Pancreas (tissue), 10 donors: ENCODE measurements around the gene LTBP1. TPM values are rescaled to one million over a fixed set of nuclear protein-coding genes. Genes with fewer than 3 reads are reported as not detected.

Experiments
- ATAC-seq, 4 donors: fragments of 200-7000 bp; cut with Tn5 transposase; one replicate each; pipeline versions ENCODE4 v1.8.0 to v1.9.1; 2020; ENCODE audit warnings: mild to moderate bottlenecking in 4 of 4, moderate library complexity in 4 of 4
- DNase-seq, 6 donors: peaks; one replicate each; pipeline ENCODE4 v3.0.0-alpha.2; 2020
- FAIRE-seq: peaks from 2 replicates; lab custom pipeline; 2012; peaks lifted over from hg19 to GRCh38; lab: Jason Lieb, UNC
- H3K27ac ChIP-seq, 4 donors: fragments of 200-600 bp; sonication (generic); 1 replicate in 3 of 4; 2 replicates in 1 of 4; pipeline versions ENCODE4 v1.5.0 to v1.8.0; 2020
- H3K27me3 ChIP-seq, 4 donors: fragments of 200-600 bp; one replicate each; pipeline ENCODE4 v1.8.0; 2021
- H3K36me3 ChIP-seq, 3 donors: fragments of 200-600 bp; sonication (generic) in 1 of 3; one replicate each; pipeline versions ENCODE4 v1.5.0 to v1.8.0; 2020 to 2021
- H3K4me1 ChIP-seq, 3 donors: fragments of 200-600 bp; one replicate each; pipeline ENCODE4 v1.8.0; 2021
- H3K4me3 ChIP-seq, 4 donors: fragments of 200-600 bp; sonication (generic) in 2 of 4; one replicate each; pipeline versions ENCODE4 v1.5.0 to v1.8.0; 2020 to 2021
- H3K9me3 ChIP-seq, 4 donors: fragments of 200-600 bp; one replicate each; pipeline ENCODE4 v1.8.0; 2021
- WGBS, 2 donors: extraction: QIAGEN DNeasy Blood & Tissue Kit; methylation state at CpG; one replicate each; pipeline ENCODE4 v1.1.7; 2013; 5-methylcytosine and 5-hydroxymethylcytosine counted together
- intact Hi-C, 3 donors: fragments of 100-400 bp; cut with DNase I; formaldehyde crosslinking; loops; one replicate each; pipeline versions ENCODE4 v1.11.1 to v1.14.2; 2022
- polyA plus RNA-seq, 2 donors: library from polyadenylated mRNA; stranded (reverse); fragments of 200-250 nt; gene quantifications; one replicate each; pipeline ENCODE4 v1.2.3, GENCODE V29; 2013
- total RNA-seq, 6 donors: library from RNA; stranded (reverse); fragmentation: NEBNext Ultra II Directional in 4 of 6; extraction: Animal tissue kit (Norgen Biotek cat#: 25700) in 4 of 6; gene quantifications; one replicate each; pipeline versions ENCODE4 v1.2.1 to v1.2.4, GENCODE V29; 2021 to 2023
- TF ChIP-seq, protein P1 (sequence below), 4 donors: fragments of 200-600 bp; sonication (generic) in 3 of 4; IDR thresholded peaks; one replicate each; pipeline versions ENCODE4 v1.5.0 to v1.8.0; 2021; ENCODE audit warnings: antibody characterized with exemption in 4 of 4
- donor health status: healthy with polysubstance abuse.
- donor health status: DM: no; HTN: no; CAD: no; lungs with moderate emphysema.
- donor health status: DM: no; HTN: no; CAD: no.
- donor health status: control.
- donor health status: control.
- donor health status: Bipolar disorder and iron deficiency.
- donor health status: DM: yes; HTN: yes; CAD: no.
- donor health status: DM: no; HTN: no; CAD: no.
- donor health status: DM: no; HTN: no; CAD: no.
- donor health status: DM: yes; HTN: yes; CAD: no.

The LTBP1 gene
- total and polyA plus RNA-seq, 8 donors = 0.83 to 21.2 (median 2.6) TPM

DNA sequence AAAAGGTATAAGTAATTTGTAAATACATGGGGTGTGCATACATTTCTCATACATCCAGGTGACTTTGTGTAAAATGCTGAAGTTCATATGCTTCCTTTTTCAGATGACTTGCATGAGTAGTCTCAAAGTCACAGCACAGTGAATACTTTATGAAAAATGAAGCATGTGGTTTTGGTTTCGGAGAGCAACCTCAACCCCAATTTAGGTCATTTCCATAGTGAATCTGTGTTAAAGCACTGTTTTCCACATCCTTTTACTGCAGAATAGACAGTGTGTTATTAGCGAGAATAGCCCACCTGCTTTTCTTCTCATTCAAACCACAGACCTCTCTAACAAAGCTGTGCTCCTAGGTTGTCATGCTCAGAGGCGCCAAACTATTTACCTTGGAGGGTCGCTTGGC lies 325.2 kb downstream of the LTBP1 start:
- no peaks in the 10 kb centered on the region for H3K27me3 ChIP-seq
- 92 to 93% methylated on average over 4 of the region's 4 CpGs for WGBS, 2 donors
- TF ChIP-seq, protein P1, sequence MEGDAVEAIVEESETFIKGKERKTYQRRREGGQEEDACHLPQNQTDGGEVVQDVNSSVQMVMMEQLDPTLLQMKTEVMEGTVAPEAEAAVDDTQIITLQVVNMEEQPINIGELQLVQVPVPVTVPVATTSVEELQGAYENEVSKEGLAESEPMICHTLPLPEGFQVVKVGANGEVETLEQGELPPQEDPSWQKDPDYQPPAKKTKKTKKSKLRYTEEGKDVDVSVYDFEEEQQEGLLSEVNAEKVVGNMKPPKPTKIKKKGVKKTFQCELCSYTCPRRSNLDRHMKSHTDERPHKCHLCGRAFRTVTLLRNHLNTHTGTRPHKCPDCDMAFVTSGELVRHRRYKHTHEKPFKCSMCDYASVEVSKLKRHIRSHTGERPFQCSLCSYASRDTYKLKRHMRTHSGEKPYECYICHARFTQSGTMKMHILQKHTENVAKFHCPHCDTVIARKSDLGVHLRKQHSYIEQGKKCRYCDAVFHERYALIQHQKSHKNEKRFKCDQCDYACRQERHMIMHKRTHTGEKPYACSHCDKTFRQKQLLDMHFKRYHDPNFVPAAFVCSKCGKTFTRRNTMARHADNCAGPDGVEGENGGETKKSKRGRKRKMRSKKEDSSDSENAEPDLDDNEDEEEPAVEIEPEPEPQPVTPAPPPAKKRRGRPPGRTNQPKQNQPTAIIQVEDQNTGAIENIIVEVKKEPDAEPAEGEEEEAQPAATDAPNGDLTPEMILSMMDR (IDR thresholded peaks at IDR 0.05) = no peak
- no peaks in the 10 kb centered on the region for H3K9me3 ChIP-seq
- intact Hi-C loops = no loop called here
- no peaks in the 10 kb centered on the region for H3K4me1 ChIP-seq
- no peaks in the 10 kb centered on the region for H3K36me3 ChIP-seq
- DNase-seq = no peak
- H3K4me3 ChIP-seq = no peak overlapping the region
- no peak for FAIRE-seq
- ATAC-seq = no peak
- H3K27ac ChIP-seq = no peak overlapping the region

DNA sequence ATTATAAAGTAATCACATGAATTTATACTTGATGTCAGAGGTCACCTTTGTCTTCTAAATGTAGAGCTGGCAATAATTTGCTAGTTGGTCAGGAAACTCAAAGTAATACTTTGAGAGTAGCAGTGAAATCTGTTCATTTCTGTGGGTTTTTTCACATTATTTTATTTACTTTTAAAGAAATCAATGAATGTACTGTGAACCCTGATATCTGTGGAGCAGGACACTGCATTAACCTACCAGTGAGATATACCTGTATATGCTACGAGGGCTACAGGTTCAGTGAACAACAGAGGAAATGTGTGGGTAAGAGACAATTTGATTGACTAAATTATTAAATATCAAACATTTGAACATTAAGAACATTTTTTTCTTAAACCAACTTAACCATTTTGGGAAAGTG lies 326.7 kb downstream of the LTBP1 start:
- Histone ChIP-seq H3K4me3 (no peak overlapping the region), H3K36me3 (no peaks in the 10 kb centered on the region), H3K27ac (no peak overlapping the region), H3K4me1 (no peaks in the 10 kb centered on the region), H3K9me3 (no peaks in the 10 kb centered on the region), H3K27me3 (no peaks in the 10 kb centered on the region)
- DNase-seq (no peak), ATAC-seq (no peak), FAIRE-seq (no peak)
- TF ChIP-seq, protein P1 (IDR thresholded peaks at IDR 0.05) = no peak
- intact Hi-C loops = no loop called here
- 70 to 74% methylated on average over 1 of the region's 1 CpG for WGBS, 2 donors

GRCh38 chr2:33274524-33274923 lies 327.8 kb downstream of the LTBP1 start:
- Histone ChIP-seq H3K27ac (no peak overlapping the region), H3K27me3 (no peaks in the 10 kb centered on the region), H3K36me3 (no peaks in the 10 kb centered on the region), H3K4me3 (no peak overlapping the region), H3K9me3 (no peaks in the 10 kb centered on the region), H3K4me1 (no peaks in the 10 kb centered on the region)
- no peak for ATAC-seq
- intact Hi-C loops = no loop called here
- no peak for DNase-seq
- FAIRE-seq = no peak
- TF ChIP-seq, protein P1 (IDR thresholded peaks at IDR 0.05) = no peak
- 94% methylated on average over 5 of the region's 5 CpGs for WGBS, 2 donors

DNA sequence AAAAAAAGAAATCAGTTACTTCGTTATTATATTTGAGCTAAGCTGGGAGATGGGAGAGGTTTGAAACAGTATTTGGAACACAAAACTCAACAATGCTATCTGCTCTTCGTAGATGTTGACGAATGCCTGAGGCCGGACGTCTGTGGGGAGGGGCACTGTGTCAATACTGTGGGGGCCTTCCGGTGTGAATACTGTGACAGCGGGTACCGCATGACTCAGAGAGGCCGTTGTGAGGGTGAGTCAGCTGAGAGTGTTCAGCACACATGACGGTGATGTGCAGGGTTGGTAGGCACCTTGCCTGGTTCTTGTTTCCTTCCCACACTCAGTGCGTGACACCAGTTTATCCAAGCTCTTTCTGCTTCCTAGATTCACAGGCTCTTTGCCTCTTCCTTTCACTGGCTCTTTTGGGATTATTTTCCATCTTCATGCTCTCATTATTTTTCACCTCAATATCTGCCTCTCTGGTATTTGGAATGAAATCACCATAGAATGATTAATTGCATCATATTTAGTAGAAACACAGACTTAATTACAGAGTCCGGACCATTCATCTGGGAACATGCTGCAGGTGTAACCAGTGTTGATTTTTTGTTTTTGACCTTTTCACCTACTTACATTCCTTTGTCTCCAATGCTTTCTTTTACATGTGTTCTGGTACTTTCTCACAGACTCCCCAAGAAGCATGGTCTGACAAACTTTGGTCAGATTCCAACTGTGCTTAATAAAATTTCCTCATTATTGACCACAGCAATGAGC lies 329.1 kb downstream of the LTBP1 start:
- DNase-seq (peak in 2 of 6 donors; percentile 20 to 28), FAIRE-seq (no peak), ATAC-seq (peak in 3 of 4 donors; percentile 74 to 89 (median 84))
- WGBS, 2 donors = 60 to 62% methylated on average over 12 of the region's 12 CpGs
- TF ChIP-seq, protein P1 (IDR thresholded peaks at IDR 0.05) = no peak
- Histone ChIP-seq H3K9me3 (no peaks in the 10 kb centered on the region), H3K4me3 (no peak overlapping the region), H3K27me3 (no peaks in the 10 kb centered on the region), H3K4me1 (no peaks in the 10 kb centered on the region), H3K27ac (no peak overlapping the region), H3K36me3 (no peaks in the 10 kb centered on the region)
- intact Hi-C loops = no loop called here

- no peak overlapping the region for H3K27ac ChIP-seq
- no peak for DNase-seq
Observed at GRCh38 chr2:33277002-33277426, 330.3 kb downstream of the LTBP1 start.

More at GRCh38 chr2:33277002-33277426, 330.3 kb downstream of the LTBP1 start:
- intact Hi-C loops = no loop called here
- no peak for ATAC-seq
- H3K4me3 ChIP-seq = no peak overlapping the region
- no peak for FAIRE-seq
- TF ChIP-seq, protein P1 (IDR thresholded peaks at IDR 0.05) = no peak
- no peaks in the 10 kb centered on the region for H3K4me1 ChIP-seq
- H3K36me3 ChIP-seq = no peaks in the 10 kb centered on the region
- H3K9me3 ChIP-seq = no peaks in the 10 kb centered on the region
- no peaks in the 10 kb centered on the region for H3K27me3 ChIP-seq
- 79 to 81% methylated on average over 5 of the region's 5 CpGs for WGBS, 2 donors
